Adrenal gland (tissue), 5 donors: Measurements from ENCODE around the gene ABHD10.

Experiments used
- CTCF ChIP-seq, 6 experiments: fragments of 450-650 bp in 4 of 6; fragments of 200-600 bp in 2 of 6; sonication (generic) in 1 of 6; IDR thresholded peaks; 1 replicate in 5 of 6; 2 replicates in 1 of 6; pipeline versions ENCODE4 v1.5.1 to v1.8.0; 2016 to 2021; ENCODE audit warnings: antibody characterized with exemption in 6 of 6, mild to moderate bottlenecking in 2 of 6, moderate library complexity in 1 of 6
- POLR2A ChIP-seq, 2 donors: fragments of 450-650 bp; IDR thresholded peaks; one replicate each; pipeline ENCODE4 v1.6.1; 2017; ENCODE audit warnings: antibody characterized with exemption in 2 of 2, mild to moderate bottlenecking in 2 of 2, moderate library complexity in 1 of 2
- donor health status: DM: no; HTN: no; CAD: no.

- TF ChIP-seq CTCF (IDR thresholded peaks at IDR 0.05) (no peak), POLR2A (IDR thresholded peaks at IDR 0.05) (no peak)
Measured at GRCh38 chr3:112009670-112010069, 30.8 kb downstream of the ABHD10 start.
